ENCODE data around the gene CNKSR3.
"Not testable (repeated sequence)": the region's sequence is repeated elsewhere in the genome, so short reads cannot be mapped to it uniquely, and the experiment has no call there.

CNKSR3 gene

GRCh38 chr6:154526996-154527395 is 16.5 kb upstream of the CNKSR3 start:
- DNase-seq, result no peak

GRCh38 chr6:154522576-154522975 is 12.1 kb upstream of the CNKSR3 start:
- DNase-seq, result no peak

- no peak for DNase-seq
These were observed 10.9 kb upstream of the CNKSR3 start for GRCh38 chr6:154521412-154521811.

GRCh38 chr6:154520280-154520679 is 9.8 kb upstream of the CNKSR3 start:
- DNase-seq, result no peak

GRCh38 chr6:154518396-154518795 is 7.9 kb upstream of the CNKSR3 start:
- DNase-seq, result no peak

- no peak for DNase-seq
These were observed 5.8 kb upstream of the CNKSR3 start for GRCh38 chr6:154516276-154516675.

- no peak for DNase-seq
These were observed 5.3 kb upstream of the CNKSR3 start for GRCh38 chr6:154515826-154516225.

- not testable (repeated sequence) for DNase-seq
These were observed 4.6 kb upstream of the CNKSR3 start for GRCh38 chr6:154515076-154515475.

GRCh38 chr6:154514481-154514880 is 4.0 kb upstream of the CNKSR3 start:
- no peak for DNase-seq

- no peak for DNase-seq
These were observed 3.3 kb upstream of the CNKSR3 start for GRCh38 chr6:154513601-154514320.

- DNase-seq, result no peak
These were observed 1.7 kb upstream of the CNKSR3 start for GRCh38 chr6:154512201-154512600.

GRCh38 chr6:154511791-154512190 is 1.3 kb upstream of the CNKSR3 start:
- no peak for DNase-seq

GRCh38 chr6:154509421-154510143 is 903 bp downstream of the CNKSR3 start:
- DNase-seq, result no peak

- no peak for DNase-seq
These were observed 1.7 kb downstream of the CNKSR3 start for GRCh38 chr6:154508573-154509375.

GRCh38 chr6:154506991-154507898 is 3.2 kb downstream of the CNKSR3 start:
- no peak for DNase-seq

- DNase-seq, result no peak
These were observed 3.9 kb downstream of the CNKSR3 start for GRCh38 chr6:154506582-154506981.

- DNase-seq, result no peak
These were observed 4.4 kb downstream of the CNKSR3 start for GRCh38 chr6:154506108-154506507.

GRCh38 chr6:154504865-154505449 is 5.5 kb downstream of the CNKSR3 start:
- DNase-seq, result no peak

- DNase-seq, result no peak
These were observed 6.4 kb downstream of the CNKSR3 start for GRCh38 chr6:154504102-154504501.

- DNase-seq, result no peak
These were observed 6.8 kb downstream of the CNKSR3 start for GRCh38 chr6:154503658-154504057.

GRCh38 chr6:154502553-154502952 is 7.9 kb downstream of the CNKSR3 start:
- no peak for DNase-seq

GRCh38 chr6:154501578-154501868 is 9.0 kb downstream of the CNKSR3 start:
- no peak for DNase-seq
